Measurements from ENCODE around the gene SMIM24. TPM values are rescaled to one million over a fixed set of nuclear protein-coding genes. Genes with fewer than 3 reads are reported as not detected.

Gene SMIM24
- total RNA-seq, 1 experiment from 2014 or later: 1.9 TPM

DNA sequence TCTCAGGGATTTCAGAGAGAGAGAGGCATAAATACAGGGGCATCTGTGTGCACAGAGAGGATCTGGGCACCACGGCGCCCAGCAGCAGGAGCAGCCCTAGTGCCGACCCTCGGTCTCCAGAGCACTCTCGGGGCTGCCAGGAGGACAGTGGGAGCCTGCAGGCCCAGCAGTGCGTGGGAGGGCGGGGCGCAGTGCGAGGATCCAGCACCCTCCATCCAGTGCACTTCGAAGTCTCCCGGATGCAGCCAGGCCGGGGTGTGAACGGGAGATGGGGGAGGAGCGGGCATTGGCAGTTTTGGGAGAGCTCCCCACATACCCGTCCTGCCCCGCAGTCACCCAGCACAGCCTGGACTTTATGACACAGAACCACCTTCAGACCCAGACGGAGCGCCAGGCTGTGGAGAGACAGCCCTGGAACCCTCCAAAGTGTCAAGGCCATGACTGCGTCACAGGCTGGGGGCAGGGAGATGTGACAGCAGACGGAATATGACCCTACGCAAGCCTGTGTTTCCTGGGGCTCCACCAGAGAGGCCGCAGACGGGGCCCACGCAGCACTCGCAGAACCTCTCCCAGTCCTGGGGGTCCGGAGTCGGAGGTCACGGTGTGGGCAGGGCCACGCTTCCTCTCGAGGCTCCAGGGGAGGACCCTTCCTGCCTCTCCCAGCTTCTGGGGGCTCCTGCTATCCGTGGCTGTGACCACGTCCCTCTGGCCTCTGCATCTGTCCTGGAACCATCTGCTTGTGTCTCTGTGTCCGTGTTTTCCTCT, 43.9 kb upstream of the SMIM24 start:
- no peaks in the 10 kb centered on the region for H3K4me1 ChIP-seq (ENCODE audit: insufficient read depth, low read length)
- H2BK15ac ChIP-seq (ENCODE audit: low read depth, low read length): no peak overlapping the region
- no peak overlapping the region for H2AFZ ChIP-seq (ENCODE audit: low read length)
- H3K9me3 ChIP-seq (ENCODE audit: control insufficient read depth, low read depth, low read length): no peaks in the 10 kb centered on the region
- H3K14ac ChIP-seq (ENCODE audit: insufficient read depth, low read length): no peak overlapping the region
- no peak overlapping the region for H3K9ac ChIP-seq (ENCODE audit: extremely low read depth, insufficient read length, low read length)
- no peak overlapping the region for H2BK12ac ChIP-seq (ENCODE audit: insufficient read length, low read depth, low read length)
- H3K4ac ChIP-seq (ENCODE audit: low read depth, low read length): no peak overlapping the region
- Mint-ChIP-seq H3K9me3 (no peaks in the 10 kb centered on the region; a peak in 1 of 5 replicates), H3K4me1 (peaks cover 14 to 16% of the 10 kb centered on the region in 2 experiments), H3K27me3 (ENCODE audit: low read depth) (no peaks in the 10 kb centered on the region), H3K4me3 (no peak overlapping the region), H3K36me3 (ENCODE audit: insufficient read depth in 1 of 3, low read depth in 3 of 3) (peaks cover 10 to 35% (median 33%) of the 10 kb centered on the region in 3 experiments), H3K27ac (peak overlapping the region; percentile 62 to 73 (median 63); a peak in 2 of 7 replicates)
- no peak overlapping the region for H3K4me2 ChIP-seq (ENCODE audit: insufficient read depth, insufficient read length, low read length)
- H4K91ac ChIP-seq (ENCODE audit: insufficient read length, low read depth, low read length): no peak overlapping the region
- no peaks in the 10 kb centered on the region for H3K27me3 ChIP-seq (ENCODE audit: insufficient read depth, low read length)
- H3K79me1 ChIP-seq (ENCODE audit: insufficient read depth, low read depth, low read length, poor library complexity, severe bottlenecking): no peaks in the 10 kb centered on the region
- H3T11ph ChIP-seq (ENCODE audit: low read length): no peak overlapping the region
- no peak overlapping the region for H2AK5ac ChIP-seq (ENCODE audit: insufficient read length, low read length)
- WGBS (ENCODE audit: extremely low coverage, insufficient read length, low lambda C conversion rate): no CpG with 5 or more reads among the region's 33 CpGs
- DNase-seq: no peak
- no peak overlapping the region for H3K56ac ChIP-seq (ENCODE audit: insufficient read length, low read depth, low read length)
- H3K23ac ChIP-seq (ENCODE audit: insufficient read length, low read depth, low read length): no peak overlapping the region
- no peaks in the 10 kb centered on the region for H4K20me1 ChIP-seq (ENCODE audit: control insufficient read depth, insufficient read depth, insufficient read length)
- no peak for TF ChIP-seq CTCF (conservative IDR thresholded peaks at IDR 0.05)
- H3K18ac ChIP-seq (ENCODE audit: insufficient read length, low read depth, low read length): no peak overlapping the region
- H4K5ac ChIP-seq (ENCODE audit: insufficient read length, low read depth, low read length): no peak overlapping the region
- no peak overlapping the region for H2BK20ac ChIP-seq (ENCODE audit: low read depth, low read length, poor library complexity, severe bottlenecking)
- H2BK120ac ChIP-seq (ENCODE audit: low read depth, low read length, poor library complexity, severe bottlenecking): no peak overlapping the region
- H2BK5ac ChIP-seq (ENCODE audit: insufficient read length, low read length): no peak overlapping the region
- no peak overlapping the region for H3K27ac ChIP-seq (ENCODE audit: insufficient read length, low read depth, low read length)
- H3K23me2 ChIP-seq (ENCODE audit: insufficient read length, low read depth, low read length, poor library complexity, severe bottlenecking): no peaks in the 10 kb centered on the region
- no peak overlapping the region for H4K8ac ChIP-seq (replicated peaks; ENCODE audit: insufficient read length, low read depth, low read length)
- no peaks in the 10 kb centered on the region; the same call in 1 of the 2 replicates for H3K79me2 ChIP-seq (ENCODE audit: insufficient read depth, low read length)

All from H9 (cell line).